ENCODE results near the gene SEC22A.

The SEC22A gene

GRCh38 chr3:123311201-123311600 lies 109.5 kb downstream of the SEC22A start:
- TF ChIP-seq, protein P1, sequence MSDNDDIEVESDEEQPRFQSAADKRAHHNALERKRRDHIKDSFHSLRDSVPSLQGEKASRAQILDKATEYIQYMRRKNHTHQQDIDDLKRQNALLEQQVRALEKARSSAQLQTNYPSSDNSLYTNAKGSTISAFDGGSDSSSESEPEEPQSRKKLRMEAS (IDR thresholded peaks at IDR 0.05): no peak
- TF ChIP-seq FOXM1 (IDR thresholded peaks at IDR 0.05; ENCODE audit: borderline replicate concordance, low read depth): no peak
- no peak for TF ChIP-seq ZBTB7A (IDR thresholded peaks at IDR 0.05; ENCODE audit: low read depth)
- TF ChIP-seq TAF1 (IDR thresholded peaks at IDR 0.05; ENCODE audit: low read depth): no peak
- TF ChIP-seq RAD21 (IDR thresholded peaks at IDR 0.05; ENCODE audit: low read depth): no peak
- no peak for TF ChIP-seq REST (IDR thresholded peaks at IDR 0.05; ENCODE audit: low read depth)
- TF ChIP-seq CREB1 (IDR thresholded peaks at IDR 0.05; ENCODE audit: low read depth): no peak
- TF ChIP-seq TCF12 (IDR thresholded peaks at IDR 0.05; ENCODE audit: low read depth): no peak
- TF ChIP-seq CEBPB (IDR thresholded peaks at IDR 0.05): no peak
- TF ChIP-seq EGR1 (IDR thresholded peaks at IDR 0.05): no peak
- no peak for TF ChIP-seq TEAD4 (IDR thresholded peaks at IDR 0.05)

GRCh38 chr3:123312331-123313265 lies 110.9 kb downstream of the SEC22A start:
- TF ChIP-seq RAD21 (IDR thresholded peaks at IDR 0.05; ENCODE audit: low read depth) (no peak), TAF1 (IDR thresholded peaks at IDR 0.05; ENCODE audit: low read depth) (no peak), REST (IDR thresholded peaks at IDR 0.05; ENCODE audit: low read depth) (no peak), YY1 (IDR thresholded peaks at IDR 0.05; ENCODE audit: low read depth) (no peak), EGR1 (IDR thresholded peaks at IDR 0.05) (no peak), TCF12 (IDR thresholded peaks at IDR 0.05; ENCODE audit: low read depth) (no peak), EP300 (IDR thresholded peaks at IDR 0.05; ENCODE audit: borderline replicate concordance) (no peak), CREB1 (IDR thresholded peaks at IDR 0.05; ENCODE audit: low read depth) (no peak), CEBPB (IDR thresholded peaks at IDR 0.05) (no peak), FOXM1 (IDR thresholded peaks at IDR 0.05; ENCODE audit: borderline replicate concordance, low read depth) (no peak), NFIC (IDR thresholded peaks at IDR 0.05) (no peak), USF1 (IDR thresholded peaks at IDR 0.05) (no peak), TEAD4 (IDR thresholded peaks at IDR 0.05) (no peak), ZBTB7A (IDR thresholded peaks at IDR 0.05; ENCODE audit: low read depth) (no peak)
- TF ChIP-seq, protein P1 (IDR thresholded peaks at IDR 0.05): no peak

GRCh38 chr3:123313889-123314288 lies 112.1 kb downstream of the SEC22A start:
- TF ChIP-seq TCF12 (IDR thresholded peaks at IDR 0.05; ENCODE audit: low read depth) (no peak), NFIC (IDR thresholded peaks at IDR 0.05) (no peak), RAD21 (IDR thresholded peaks at IDR 0.05; ENCODE audit: low read depth) (no peak), TEAD4 (IDR thresholded peaks at IDR 0.05) (no peak), EP300 (IDR thresholded peaks at IDR 0.05; ENCODE audit: borderline replicate concordance) (no peak), CEBPB (IDR thresholded peaks at IDR 0.05) (no peak), CREB1 (IDR thresholded peaks at IDR 0.05; ENCODE audit: low read depth) (no peak), YY1 (IDR thresholded peaks at IDR 0.05; ENCODE audit: low read depth) (no peak), EGR1 (IDR thresholded peaks at IDR 0.05) (no peak), REST (IDR thresholded peaks at IDR 0.05; ENCODE audit: low read depth) (no peak), USF1 (IDR thresholded peaks at IDR 0.05) (no peak), ZBTB7A (IDR thresholded peaks at IDR 0.05; ENCODE audit: low read depth) (no peak)
- TF ChIP-seq, protein P1 (IDR thresholded peaks at IDR 0.05): no peak
